K562 (cell line): ENCODE measurements around the gene JUP. TPM values are rescaled to one million over a fixed set of nuclear protein-coding genes. Genes with fewer than 3 reads are reported as not detected.

Source experiments
- DIDO1 ChIP-seq: fragments of 450-650 bp; IDR thresholded peaks from 2 replicates; pipeline ENCODE4 v1.6.1; 2016; ENCODE audit warnings: low read depth, missing biosample characterization, missing genetic modification characterization
- DMBX1 ChIP-seq: fragments of 250-450 bp; sonication (Bioruptor Pico); IDR thresholded peaks from 2 replicates; pipeline ENCODE4 v1.8.0; 2022; ENCODE audit warnings: inconsistent platforms, mild to moderate bottlenecking, moderate library complexity, borderline replicate concordance
- E2F3 ChIP-seq: fragments of 250-450 bp; sonication (Bioruptor Pico); IDR thresholded peaks from 2 replicates; pipeline ENCODE4 v1.4.0; 2020; ENCODE audit warnings: mild to moderate bottlenecking
- ETV6 ChIP-seq, 3 experiments: fragments of 150-350 bp in 1 of 3; sonication (generic) in 1 of 3; formaldehyde crosslinking in 1 of 3; IDR thresholded peaks; 2 replicates each; pipeline versions ENCODE4 v1.6.1 to v1.8.0; 2014 to 2022; ENCODE audit warnings: borderline replicate concordance in 2 of 3, low read depth in 2 of 3, antibody characterized with exemption in 1 of 3, low read length in 1 of 3, mild to moderate bottlenecking in 1 of 3, missing genetic modification reagents in 1 of 3
- FOXA3 ChIP-seq, 2 experiments: fragments of 450-650 bp in 1 of 2; sonication (generic) in 1 of 2; formaldehyde crosslinking; IDR thresholded peaks in 1 of 2; conservative IDR thresholded peaks in 1 of 2; 2 replicates each; pipeline versions ENCODE4 v1.4.0 to v1.8.0; 2020 to 2022; ENCODE audit warnings: mild to moderate bottlenecking in 2 of 2, missing genetic modification reagents in 1 of 2
- HNRNPLL ChIP-seq: fragments of 200-400 bp; formaldehyde crosslinking; IDR thresholded peaks from 2 replicates; pipeline ENCODE4 v1.6.1; 2017; ENCODE audit warnings: low read length, low read depth, mild to moderate bottlenecking; ENCODE audit not compliant: poor library complexity, severe bottlenecking
- LEF1 ChIP-seq: fragments of 450-650 bp; IDR thresholded peaks from 2 replicates; pipeline ENCODE4 v1.6.1; 2016; ENCODE audit warnings: mild to moderate bottlenecking
- PPARD ChIP-seq: fragments of 250-450 bp; sonication (Bioruptor Pico); IDR thresholded peaks from 2 replicates; pipeline ENCODE4 v1.8.0; 2022; ENCODE audit warnings: inconsistent platforms, mild to moderate bottlenecking, moderate library complexity
- PURB ChIP-seq: sonication (generic); formaldehyde crosslinking; IDR thresholded peaks from 2 replicates; pipeline ENCODE4 v1.9.0; 2021; ENCODE audit warnings: low read depth, mild to moderate bottlenecking, missing genetic modification reagents
- TBP ChIP-seq: optimal IDR thresholded peaks from 2 replicates; pipeline ENCODE3; 2011; ENCODE audit warnings: low read depth, low read length, improper control_type of control experiment
- TOE1 ChIP-seq, 2 experiments: fragments of 450-650 bp in 1 of 2; sonication (generic) in 1 of 2; formaldehyde crosslinking in 1 of 2; IDR thresholded peaks; 2 replicates each; pipeline versions ENCODE4 v1.7.1 to v1.8.0; 2016 to 2022; ENCODE audit warnings: borderline replicate concordance in 2 of 2, mild to moderate bottlenecking in 2 of 2, antibody characterized with exemption in 1 of 2, inconsistent platforms in 1 of 2, low read depth in 1 of 2, missing genetic modification reagents in 1 of 2, moderate library complexity in 1 of 2
- ZBTB49 ChIP-seq: sonication (generic); formaldehyde crosslinking; IDR thresholded peaks from 2 replicates; pipeline ENCODE4 v1.8.0; 2022; ENCODE audit warnings: missing genetic modification reagents, mild to moderate bottlenecking, borderline replicate concordance
- ZKSCAN3 ChIP-seq: fragments of 250-450 bp; sonication (Bioruptor Pico); IDR thresholded peaks from 2 replicates; pipeline ENCODE4 v1.4.0; 2020
- ZNF282 ChIP-seq: sonication (generic); formaldehyde crosslinking; IDR thresholded peaks from 2 replicates; pipeline ENCODE4 v1.8.1; 2023; ENCODE audit warnings: missing genetic modification reagents
- ZNF3 ChIP-seq: fragments of 250-450 bp; sonication (Bioruptor Pico); IDR thresholded peaks from 2 replicates; pipeline ENCODE4 v1.5.0; 2021; ENCODE audit warnings: mild to moderate bottlenecking, moderate library complexity
- ZNF699 ChIP-seq: fragments of 250-450 bp; sonication (Bioruptor Pico); IDR thresholded peaks from 2 replicates; pipeline ENCODE4 v1.8.0; 2021; ENCODE audit warnings: mild to moderate bottlenecking, moderate library complexity; ENCODE audit not compliant: insufficient replicate concordance
- polyA plus RNA-seq, 8 experiments: library from polyadenylated mRNA; depleted of rRNA in 4 of 8; stranded (reverse) in 5 of 8; unstranded in 3 of 8; fragments of >200 nt; fragmentation: Nextera tagmentation in 2 of 8; fragmentation: Illumina TruSeq in 1 of 8; extraction: Ambion mirVana in 2 of 8; extraction: Trizol in 1 of 8; gene quantifications; 2 replicates each; pipeline versions ENCODE4 v1.2.1 to v1.2.3, GENCODE V29; 2011 to 2014; ENCODE audit warnings: inconsistent platforms in 1 of 8, missing spikeins in 1 of 8
- total RNA-seq, 7 experiments: library from RNA; depleted of rRNA in 6 of 7; stranded (reverse); fragments of >200 nt in 6 of 7; fragmentation: Illumina TruSeq in 2 of 7; extraction: Trizol in 2 of 7; gene quantifications; 2 replicates each; pipeline versions ENCODE4 v1.2.1 to v1.2.3, GENCODE V29; 2011 to 2021; ENCODE audit warnings: low replicate concordance in 1 of 7
- TF ChIP-seq, protein P1 (sequence below), 2 experiments: fragments of 150-350 bp in 1 of 2; IDR thresholded peaks; 2 replicates each; pipeline ENCODE4 v1.6.1; 2012 to 2016; ENCODE audit warnings: low read depth in 2 of 2, low read length in 2 of 2, mild to moderate bottlenecking in 1 of 2, moderate library complexity in 1 of 2
- TF ChIP-seq, protein P2 (sequence below): fragments of 200-800 bp; sonication (Bioruptor generic); IDR thresholded peaks from 2 replicates; pipeline ENCODE4 v1.6.1; 2017; ENCODE audit warnings: missing genetic modification characterization, missing compliant biosample characterization

JUP gene
- total and polyA plus RNA-seq, 9 of the 15 experiments (the other 6 are each of a cell fraction or from before 2014, with no cell fraction given) = 6.4 to 177 (median 31.2) TPM

DNA sequence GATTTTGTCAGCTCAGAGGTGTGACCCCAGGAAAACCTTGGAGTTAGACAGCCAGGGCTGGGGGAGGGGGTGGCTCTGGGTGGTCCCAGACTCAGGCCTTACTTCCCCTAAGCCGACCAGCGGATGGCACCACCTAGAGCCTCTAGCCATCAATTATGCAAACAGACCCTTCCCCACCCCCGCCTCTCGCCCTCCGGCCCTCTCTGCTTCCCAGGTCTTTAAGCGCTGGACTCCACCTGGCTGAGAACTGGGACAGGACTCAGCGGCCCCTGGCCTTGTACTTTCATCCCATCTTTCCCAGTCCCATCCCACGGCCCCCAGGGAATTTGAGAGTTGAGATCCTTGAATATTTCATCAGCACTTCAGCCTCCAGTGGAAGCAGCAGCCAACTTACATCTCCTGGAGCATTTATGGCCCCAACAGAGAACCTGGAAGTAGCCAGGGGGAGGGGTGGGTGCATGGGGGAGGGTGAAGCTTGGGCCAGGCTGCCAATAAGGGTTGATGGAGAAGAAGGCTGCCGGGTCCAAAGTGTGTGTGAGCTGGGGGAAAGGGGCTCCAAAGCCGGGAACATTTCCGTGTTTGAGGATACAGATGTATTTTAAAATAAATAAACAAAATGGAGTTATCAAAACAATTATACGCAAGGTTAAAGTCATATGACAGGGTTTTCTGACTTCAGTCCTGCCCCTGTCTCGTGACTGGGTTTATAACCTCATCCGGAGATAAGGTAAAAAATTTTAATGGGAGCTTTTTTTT lies 7.5 kb upstream of the JUP start (continued):
- no peak for TF ChIP-seq PURB (CRISPR knock-in tag)
- TF ChIP-seq ZNF699 (CRISPR knock-in tag) = no peak
- TF ChIP-seq PPARD (CRISPR knock-in tag) = no peak
- no peak for TF ChIP-seq ETV6 (IDR thresholded peaks at IDR 0.05; ENCODE audit: borderline replicate concordance in 1 of 2, low read depth in 2 of 2, low read length in 1 of 2)
- TF ChIP-seq ETV6 (CRISPR knock-in tag; IDR thresholded peaks at IDR 0.05; ENCODE audit: borderline replicate concordance) = no peak
- no peak for TF ChIP-seq ZBTB49 (CRISPR knock-in tag)
- no peak for TF ChIP-seq HNRNPLL
- TF ChIP-seq FOXA3 (CRISPR knock-in tag; conservative IDR thresholded peaks at IDR 0.05 in 1 of 2, IDR thresholded peaks at IDR 0.05 in 1 of 2) = no peak
- no peak for TF ChIP-seq TBP
- TF ChIP-seq LEF1 = peak; percentile 35; the same call in 1 of the 2 replicates
- no peak for TF ChIP-seq ZNF3 (CRISPR knock-in tag)
- TF ChIP-seq DMBX1 (CRISPR knock-in tag) = 0 out of 2 replicates have a peak, but pooled peaks have one; percentile 11
- no peak for TF ChIP-seq TOE1 (IDR thresholded peaks at IDR 0.05; ENCODE audit: borderline replicate concordance)
- no peak for TF ChIP-seq TOE1 (CRISPR knock-in tag; IDR thresholded peaks at IDR 0.05; ENCODE audit: borderline replicate concordance, low read depth)
- TF ChIP-seq, protein P1, sequence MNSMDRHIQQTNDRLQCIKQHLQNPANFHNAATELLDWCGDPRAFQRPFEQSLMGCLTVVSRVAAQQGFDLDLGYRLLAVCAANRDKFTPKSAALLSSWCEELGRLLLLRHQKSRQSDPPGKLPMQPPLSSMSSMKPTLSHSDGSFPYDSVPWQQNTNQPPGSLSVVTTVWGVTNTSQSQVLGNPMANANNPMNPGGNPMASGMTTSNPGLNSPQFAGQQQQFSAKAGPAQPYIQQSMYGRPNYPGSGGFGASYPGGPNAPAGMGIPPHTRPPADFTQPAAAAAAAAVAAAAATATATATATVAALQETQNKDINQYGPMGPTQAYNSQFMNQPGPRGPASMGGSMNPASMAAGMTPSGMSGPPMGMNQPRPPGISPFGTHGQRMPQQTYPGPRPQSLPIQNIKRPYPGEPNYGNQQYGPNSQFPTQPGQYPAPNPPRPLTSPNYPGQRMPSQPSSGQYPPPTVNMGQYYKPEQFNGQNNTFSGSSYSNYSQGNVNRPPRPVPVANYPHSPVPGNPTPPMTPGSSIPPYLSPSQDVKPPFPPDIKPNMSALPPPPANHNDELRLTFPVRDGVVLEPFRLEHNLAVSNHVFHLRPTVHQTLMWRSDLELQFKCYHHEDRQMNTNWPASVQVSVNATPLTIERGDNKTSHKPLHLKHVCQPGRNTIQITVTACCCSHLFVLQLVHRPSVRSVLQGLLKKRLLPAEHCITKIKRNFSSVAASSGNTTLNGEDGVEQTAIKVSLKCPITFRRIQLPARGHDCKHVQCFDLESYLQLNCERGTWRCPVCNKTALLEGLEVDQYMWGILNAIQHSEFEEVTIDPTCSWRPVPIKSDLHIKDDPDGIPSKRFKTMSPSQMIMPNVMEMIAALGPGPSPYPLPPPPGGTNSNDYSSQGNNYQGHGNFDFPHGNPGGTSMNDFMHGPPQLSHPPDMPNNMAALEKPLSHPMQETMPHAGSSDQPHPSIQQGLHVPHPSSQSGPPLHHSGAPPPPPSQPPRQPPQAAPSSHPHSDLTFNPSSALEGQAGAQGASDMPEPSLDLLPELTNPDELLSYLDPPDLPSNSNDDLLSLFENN (IDR thresholded peaks at IDR 0.05; ENCODE audit: low read depth in 2 of 2, low read length in 2 of 2) = no peak
- no peak for TF ChIP-seq E2F3 (CRISPR knock-in tag)
- TF ChIP-seq DIDO1 (tag) = no peak
- TF ChIP-seq, protein P2, sequence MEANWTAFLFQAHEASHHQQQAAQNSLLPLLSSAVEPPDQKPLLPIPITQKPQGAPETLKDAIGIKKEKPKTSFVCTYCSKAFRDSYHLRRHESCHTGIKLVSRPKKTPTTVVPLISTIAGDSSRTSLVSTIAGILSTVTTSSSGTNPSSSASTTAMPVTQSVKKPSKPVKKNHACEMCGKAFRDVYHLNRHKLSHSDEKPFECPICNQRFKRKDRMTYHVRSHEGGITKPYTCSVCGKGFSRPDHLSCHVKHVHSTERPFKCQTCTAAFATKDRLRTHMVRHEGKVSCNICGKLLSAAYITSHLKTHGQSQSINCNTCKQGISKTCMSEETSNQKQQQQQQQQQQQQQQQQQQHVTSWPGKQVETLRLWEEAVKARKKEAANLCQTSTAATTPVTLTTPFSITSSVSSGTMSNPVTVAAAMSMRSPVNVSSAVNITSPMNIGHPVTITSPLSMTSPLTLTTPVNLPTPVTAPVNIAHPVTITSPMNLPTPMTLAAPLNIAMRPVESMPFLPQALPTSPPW (CRISPR knock-in tag) = peak; percentile 40; the same call in 1 of the 2 replicates
- TF ChIP-seq ZNF282 = no peak
- no peak for TF ChIP-seq ZKSCAN3 (CRISPR knock-in tag)
